Activated T-helper 17 cell treated with anti-CD3 and anti-CD28 coated beads, Interleukin-2, amount 50 U/mL, for 72 hours (primary cell): ENCODE results near the gene DNAH3. TPM values are rescaled to one million over a fixed set of nuclear protein-coding genes. Genes with fewer than 3 reads are reported as not detected.
"Not testable (repeated sequence)": the region's sequence is repeated elsewhere in the genome, so short reads cannot be mapped to it uniquely, and the experiment has no call there.

Experiments
- ATAC-seq: fragments of 150-1000 bp; cut with Tn5 transposase; replicated peaks from 2 replicates; pipeline ENCODE4 v1.10.0; 2021; ENCODE audit warnings: mild to moderate bottlenecking, moderate library complexity
- H3K27ac Mint-ChIP-seq: one replicate; pipeline ENCODE4 v1.8.0; 2022; ENCODE audit warnings: mixed read lengths
- H3K27me3 Mint-ChIP-seq: one replicate; pipeline ENCODE4 v1.8.0; 2022; ENCODE audit warnings: mixed read lengths
- H3K36me3 Mint-ChIP-seq: one replicate; pipeline ENCODE4 v1.8.0; 2022; ENCODE audit warnings: low read depth, mild to moderate bottlenecking, mixed read lengths
- H3K4me1 Mint-ChIP-seq: one replicate; pipeline ENCODE4 v1.8.0; 2022; ENCODE audit warnings: mixed read lengths
- H3K4me3 Mint-ChIP-seq: one replicate; pipeline ENCODE4 v1.8.0; 2022; ENCODE audit warnings: mild to moderate bottlenecking, mixed read lengths
- H3K9me3 Mint-ChIP-seq: one replicate; pipeline ENCODE4 v1.8.0; 2022; ENCODE audit warnings: mixed read lengths
- total RNA-seq, 2 donors: library from RNA; stranded (reverse); gene quantifications; one replicate each; pipeline ENCODE4 v1.2.3, GENCODE V29; 2022

Gene DNAH3
- total RNA-seq, 2 donors from 2014 or later = 0.11 TPM

- ATAC-seq = no peak
- no peaks in the 10 kb centered on the region for H3K27me3 Mint-ChIP-seq
- no peaks in the 10 kb centered on the region for H3K9me3 Mint-ChIP-seq
- no peak overlapping the region for H3K4me3 Mint-ChIP-seq
- H3K4me1 Mint-ChIP-seq = peaks cover 6% of the 10 kb centered on the region
- H3K36me3 Mint-ChIP-seq = no peaks in the 10 kb centered on the region
- no peak overlapping the region for H3K27ac Mint-ChIP-seq
Observed at GRCh38 chr16:21120976-21121520, 29.6 kb downstream of the DNAH3 start.

GRCh38 chr16:21117567-21117966, 33.1 kb downstream of the DNAH3 start:
- Mint-ChIP-seq H3K9me3 (no peaks in the 10 kb centered on the region), H3K27ac (no peak overlapping the region), H3K36me3 (no peaks in the 10 kb centered on the region), H3K4me1 (peaks cover 6% of the 10 kb centered on the region), H3K4me3 (peak overlapping the region; percentile 67), H3K27me3 (no peaks in the 10 kb centered on the region)
- ATAC-seq = no peak

GRCh38 chr16:21116148-21116693, 34.4 kb downstream of the DNAH3 start:
- Mint-ChIP-seq H3K4me3 (peak overlapping the region; percentile 67), H3K27ac (peak overlapping the region; percentile 36), H3K36me3 (no peaks in the 10 kb centered on the region), H3K9me3 (no peaks in the 10 kb centered on the region), H3K4me1 (peaks cover 6% of the 10 kb centered on the region), H3K27me3 (no peaks in the 10 kb centered on the region)
- peak; percentile 43 for ATAC-seq

- not testable (repeated sequence) for H3K27me3 Mint-ChIP-seq, H3K27ac Mint-ChIP-seq, H3K9me3 Mint-ChIP-seq, ATAC-seq, H3K36me3 Mint-ChIP-seq, H3K4me1 Mint-ChIP-seq, H3K4me3 Mint-ChIP-seq
Observed at GRCh38 chr16:21115551-21115950, 35.1 kb downstream of the DNAH3 start.

- Mint-ChIP-seq H3K36me3 (no peaks in the 10 kb centered on the region), H3K27ac (no peak overlapping the region), H3K4me1 (no peaks in the 10 kb centered on the region), H3K27me3 (peaks cover 25% of the 10 kb centered on the region), H3K9me3 (no peaks in the 10 kb centered on the region), H3K4me3 (no peak overlapping the region)
- no peak for ATAC-seq
Observed at GRCh38 chr16:21103941-21104860, 46.4 kb downstream of the DNAH3 start.

GRCh38 chr16:21101631-21102420, 48.8 kb downstream of the DNAH3 start:
- Mint-ChIP-seq H3K4me1 (no peaks in the 10 kb centered on the region), H3K36me3 (no peaks in the 10 kb centered on the region), H3K9me3 (no peaks in the 10 kb centered on the region), H3K4me3 (no peak overlapping the region), H3K27me3 (peaks cover 34% of the 10 kb centered on the region), H3K27ac (no peak overlapping the region)
- no peak for ATAC-seq

GRCh38 chr16:21100447-21100846, 50.2 kb downstream of the DNAH3 start:
- Mint-ChIP-seq H3K9me3 (no peaks in the 10 kb centered on the region), H3K27ac (no peak overlapping the region), H3K4me1 (no peaks in the 10 kb centered on the region), H3K4me3 (no peak overlapping the region), H3K36me3 (no peaks in the 10 kb centered on the region), H3K27me3 (peaks cover 40% of the 10 kb centered on the region)
- no peak for ATAC-seq

GRCh38 chr16:21097151-21097550, 53.5 kb downstream of the DNAH3 start:
- H3K9me3 Mint-ChIP-seq = no peaks in the 10 kb centered on the region
- no peak overlapping the region for H3K4me3 Mint-ChIP-seq
- H3K27ac Mint-ChIP-seq = no peak overlapping the region
- no peak for ATAC-seq
- H3K36me3 Mint-ChIP-seq = no peaks in the 10 kb centered on the region
- peaks cover 35% of the 10 kb centered on the region for H3K27me3 Mint-ChIP-seq
- H3K4me1 Mint-ChIP-seq = no peaks in the 10 kb centered on the region

GRCh38 chr16:21094719-21095118, 55.9 kb downstream of the DNAH3 start:
- not testable (repeated sequence) for ATAC-seq, H3K27ac Mint-ChIP-seq, H3K9me3 Mint-ChIP-seq, H3K36me3 Mint-ChIP-seq, H3K4me1 Mint-ChIP-seq, H3K4me3 Mint-ChIP-seq
- H3K27me3 Mint-ChIP-seq = peaks cover 34% of the 10 kb centered on the region

GRCh38 chr16:21092951-21093350, 57.7 kb downstream of the DNAH3 start:
- no peak for ATAC-seq
- Mint-ChIP-seq H3K27me3 (peaks cover 36% of the 10 kb centered on the region), H3K4me1 (no peaks in the 10 kb centered on the region), H3K27ac (no peak overlapping the region), H3K9me3 (no peaks in the 10 kb centered on the region), H3K36me3 (no peaks in the 10 kb centered on the region), H3K4me3 (no peak overlapping the region)

GRCh38 chr16:21088646-21089538, 61.8 kb downstream of the DNAH3 start:
- Mint-ChIP-seq H3K27me3 (peaks cover 34% of the 10 kb centered on the region), H3K36me3 (no peaks in the 10 kb centered on the region), H3K4me3 (no peak overlapping the region), H3K9me3 (no peaks in the 10 kb centered on the region), H3K4me1 (no peaks in the 10 kb centered on the region), H3K27ac (no peak overlapping the region)
- no peak for ATAC-seq

- ATAC-seq = no peak
Observed at GRCh38 chr16:21088143-21088542, 62.5 kb downstream of the DNAH3 start.

GRCh38 chr16:21084631-21085225, 65.9 kb downstream of the DNAH3 start:
- Mint-ChIP-seq H3K27me3 (peaks cover 21% of the 10 kb centered on the region), H3K9me3 (no peaks in the 10 kb centered on the region)

More at GRCh38 chr16:21088143-21088542, 62.5 kb downstream of the DNAH3 start:
- Mint-ChIP-seq H3K4me3 (no peak overlapping the region), H3K27ac (no peak overlapping the region), H3K9me3 (no peaks in the 10 kb centered on the region), H3K4me1 (no peaks in the 10 kb centered on the region), H3K27me3 (peaks cover 34% of the 10 kb centered on the region), H3K36me3 (no peaks in the 10 kb centered on the region)

More at GRCh38 chr16:21084631-21085225, 65.9 kb downstream of the DNAH3 start:
- H3K27ac Mint-ChIP-seq = no peak overlapping the region
- H3K4me1 Mint-ChIP-seq = no peaks in the 10 kb centered on the region
- ATAC-seq = no peak
- H3K4me3 Mint-ChIP-seq = no peak overlapping the region
- H3K36me3 Mint-ChIP-seq = no peaks in the 10 kb centered on the region
